WTC11 (cell line): ENCODE measurements around the gene P2RX6. TPM values are rescaled to one million over a fixed set of nuclear protein-coding genes. Genes with fewer than 3 reads are reported as not detected.

ENCODE experiments used
- ATAC-seq: fragments of 200-7000 bp; cut with Tn5 transposase; 2 replicates; pipeline ENCODE4 v1.10.0; 2021; ENCODE audit warnings: mild to moderate bottlenecking, moderate library complexity
- CTCF ChIA-PET: fragments of 300-600 bp; sonication (Branson Sonifier 250); formaldehyde crosslinking; loops from one replicate; lab custom pipeline; 2021; ENCODE audit warnings: antibody characterized with exemption; lab: Charles Lee
- POLR2A ChIA-PET: fragments of 350-600 bp; sonication (Branson Sonifier 250); formaldehyde crosslinking; loops from one replicate; lab custom pipeline; 2021; ENCODE audit warnings: antibody characterized with exemption; lab: Charles Lee
- DNase-seq: peaks from one replicate; pipeline ENCODE4 v3.0.0; 2021; ENCODE audit warnings: low spot score
- H3K27ac Mint-ChIP-seq: 2 replicates; pipeline ENCODE4 v1.8.0; 2021; ENCODE audit warnings: mixed read lengths
- H3K27me3 Mint-ChIP-seq: 2 replicates; pipeline ENCODE4 v1.8.0; 2021; ENCODE audit warnings: low read depth, mild to moderate bottlenecking, moderate library complexity, mixed read lengths
- H3K36me3 Mint-ChIP-seq: 2 replicates; pipeline ENCODE4 v1.8.0; 2021; ENCODE audit warnings: mixed read lengths
- H3K4me1 Mint-ChIP-seq: 2 replicates; pipeline ENCODE4 v1.8.0; 2022; ENCODE audit warnings: mixed read lengths
- H3K4me3 Mint-ChIP-seq: 2 replicates; pipeline ENCODE4 v1.8.0; 2021; ENCODE audit warnings: mild to moderate bottlenecking, moderate library complexity, mixed read lengths
- H3K9me3 Mint-ChIP-seq: 2 replicates; pipeline ENCODE4 v1.8.0; 2021; ENCODE audit warnings: mixed read lengths
- ARID4B ChIP-seq: sonication (generic); formaldehyde crosslinking; IDR thresholded peaks from 2 replicates; pipeline ENCODE4 v1.8.0; 2023; ENCODE audit warnings: missing genetic modification reagents, mild to moderate bottlenecking, borderline replicate concordance
- ETV6 ChIP-seq: sonication (generic); formaldehyde crosslinking; IDR thresholded peaks from 2 replicates; pipeline ENCODE4 v1.8.1; 2022; ENCODE audit warnings: mild to moderate bottlenecking, missing genetic modification reagents
- NR1H2 ChIP-seq: sonication (generic); formaldehyde crosslinking; IDR thresholded peaks from 2 replicates; pipeline ENCODE4 v1.9.0; 2021; ENCODE audit warnings: mild to moderate bottlenecking, moderate library complexity, missing genetic modification reagents
- USF1 ChIP-seq: sonication (generic); formaldehyde crosslinking; IDR thresholded peaks from 2 replicates; pipeline ENCODE4 v1.8.0; 2022; ENCODE audit warnings: mild to moderate bottlenecking, missing genetic modification reagents
- ZNF532 ChIP-seq: fragments of 250-450 bp; sonication (Bioruptor Pico); IDR thresholded peaks from 2 replicates; pipeline ENCODE4 v1.9.0; 2021; ENCODE audit warnings: mild to moderate bottlenecking, borderline replicate concordance
- total RNA-seq: library from RNA; stranded (reverse); gene quantifications from 3 replicates; pipeline ENCODE4 v1.2.3, GENCODE V29; 2021
- TF ChIP-seq, protein P1 (sequence below): sonication (generic); formaldehyde crosslinking; conservative IDR thresholded peaks from 2 replicates; pipeline ENCODE4 v1.8.1; 2022; ENCODE audit warnings: mild to moderate bottlenecking, missing genetic modification reagents
- TF ChIP-seq, protein P2 (sequence below): sonication (generic); formaldehyde crosslinking; IDR thresholded peaks from 2 replicates; pipeline ENCODE4 v1.8.0; 2023; ENCODE audit warnings: missing genetic modification reagents

The P2RX6 gene
- total RNA-seq, 1 experiment from 2014 or later = 0.13 TPM

- CTCF ChIA-PET = interaction anchor here (0.5 kb wide), 1 partner anchor 1159 kb away, joined by 4 read pairs; no protein-coding TSS in a partner anchor
- H3K36me3 Mint-ChIP-seq = peaks cover 19% of the 10 kb centered on the region
- H3K27me3 Mint-ChIP-seq = peaks cover 6% of the 10 kb centered on the region
- peaks cover 16% of the 10 kb centered on the region for H3K4me1 Mint-ChIP-seq
- POLR2A ChIA-PET = no interaction called here
- H3K27ac Mint-ChIP-seq = no peak overlapping the region
- TF ChIP-seq, protein P1, sequence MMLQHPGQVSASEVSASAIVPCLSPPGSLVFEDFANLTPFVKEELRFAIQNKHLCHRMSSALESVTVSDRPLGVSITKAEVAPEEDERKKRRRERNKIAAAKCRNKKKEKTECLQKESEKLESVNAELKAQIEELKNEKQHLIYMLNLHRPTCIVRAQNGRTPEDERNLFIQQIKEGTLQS (CRISPR knock-in tag) = no peak
- TF ChIP-seq, all 79 proteins: peak for 0
- ATAC-seq (no peak), DNase-seq (no peak)
- no peak overlapping the region for H3K4me3 Mint-ChIP-seq
- H3K9me3 Mint-ChIP-seq = no peaks in the 10 kb centered on the region
These were observed 29.2 kb upstream of the P2RX6 start for GRCh38 chr22:20985720-20986119.

DNA sequence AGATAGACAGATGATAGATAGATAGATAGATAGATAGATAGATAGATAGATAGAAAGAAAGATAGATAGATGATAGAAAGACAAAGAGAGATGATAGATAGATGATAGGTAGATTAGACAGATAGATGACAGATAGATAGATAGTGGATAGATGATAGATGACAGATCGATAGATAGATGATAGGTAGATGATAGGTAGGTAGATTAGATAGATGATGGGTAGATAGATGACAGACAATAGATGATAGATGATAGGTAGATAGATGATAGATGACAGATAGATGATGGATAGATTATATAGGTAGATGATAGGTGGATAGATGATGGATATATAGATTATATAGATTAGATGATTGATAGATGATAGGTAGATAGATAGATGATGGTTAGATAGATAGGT, 28.6 kb upstream of the P2RX6 start:
- no peaks in the 10 kb centered on the region for H3K9me3 Mint-ChIP-seq
- no peak overlapping the region for H3K27ac Mint-ChIP-seq
- H3K36me3 Mint-ChIP-seq = peaks cover 19% of the 10 kb centered on the region
- TF ChIP-seq USF1 (CRISPR knock-in tag) = no peak
- no peak for DNase-seq
- H3K4me3 Mint-ChIP-seq = no peak overlapping the region
- CTCF ChIA-PET = no interaction called here
- POLR2A ChIA-PET = no interaction called here
- ATAC-seq = no peak
- H3K4me1 Mint-ChIP-seq = peaks cover 10% of the 10 kb centered on the region
- H3K27me3 Mint-ChIP-seq = peaks cover 6% of the 10 kb centered on the region

GRCh38 chr22:20987375-20987774, 27.6 kb upstream of the P2RX6 start:
- no peaks in the 10 kb centered on the region for H3K9me3 Mint-ChIP-seq
- H3K36me3 Mint-ChIP-seq = peaks cover 19% of the 10 kb centered on the region
- no peak overlapping the region for H3K4me3 Mint-ChIP-seq
- DNase-seq (no peak), ATAC-seq (no peak)
- TF ChIP-seq, protein P2, sequence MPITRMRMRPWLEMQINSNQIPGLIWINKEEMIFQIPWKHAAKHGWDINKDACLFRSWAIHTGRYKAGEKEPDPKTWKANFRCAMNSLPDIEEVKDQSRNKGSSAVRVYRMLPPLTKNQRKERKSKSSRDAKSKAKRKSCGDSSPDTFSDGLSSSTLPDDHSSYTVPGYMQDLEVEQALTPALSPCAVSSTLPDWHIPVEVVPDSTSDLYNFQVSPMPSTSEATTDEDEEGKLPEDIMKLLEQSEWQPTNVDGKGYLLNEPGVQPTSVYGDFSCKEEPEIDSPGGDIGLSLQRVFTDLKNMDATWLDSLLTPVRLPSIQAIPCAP (CRISPR knock-in tag) = no peak
- TF ChIP-seq ARID4B (CRISPR knock-in tag) (no peak), ZNF532 (CRISPR knock-in tag) (no peak), ETV6 (CRISPR knock-in tag) (no peak), NR1H2 (CRISPR knock-in tag) (no peak)
- H3K27me3 Mint-ChIP-seq = peaks cover 3% of the 10 kb centered on the region
- no peak overlapping the region for H3K27ac Mint-ChIP-seq
- ChIA-PET CTCF (no interaction called here), POLR2A (no interaction called here)
- H3K4me1 Mint-ChIP-seq = peaks cover 6% of the 10 kb centered on the region
